ENCODE measurements around the gene DHX29.

The DHX29 gene

GRCh38 chr5:55307383-55308253, at the start of gene DHX29, which contains the start of gene MTREX:
Gene DHX29, minus strand, starts transcription at chr5:55307694. Its CDS starts 121 bp downstream, at chr5:55307573.
Gene MTREX, plus strand, starts transcription at chr5:55307989. Its CDS starts 25 bp downstream, at chr5:55308014.
- TF ChIP-seq, protein P1, sequence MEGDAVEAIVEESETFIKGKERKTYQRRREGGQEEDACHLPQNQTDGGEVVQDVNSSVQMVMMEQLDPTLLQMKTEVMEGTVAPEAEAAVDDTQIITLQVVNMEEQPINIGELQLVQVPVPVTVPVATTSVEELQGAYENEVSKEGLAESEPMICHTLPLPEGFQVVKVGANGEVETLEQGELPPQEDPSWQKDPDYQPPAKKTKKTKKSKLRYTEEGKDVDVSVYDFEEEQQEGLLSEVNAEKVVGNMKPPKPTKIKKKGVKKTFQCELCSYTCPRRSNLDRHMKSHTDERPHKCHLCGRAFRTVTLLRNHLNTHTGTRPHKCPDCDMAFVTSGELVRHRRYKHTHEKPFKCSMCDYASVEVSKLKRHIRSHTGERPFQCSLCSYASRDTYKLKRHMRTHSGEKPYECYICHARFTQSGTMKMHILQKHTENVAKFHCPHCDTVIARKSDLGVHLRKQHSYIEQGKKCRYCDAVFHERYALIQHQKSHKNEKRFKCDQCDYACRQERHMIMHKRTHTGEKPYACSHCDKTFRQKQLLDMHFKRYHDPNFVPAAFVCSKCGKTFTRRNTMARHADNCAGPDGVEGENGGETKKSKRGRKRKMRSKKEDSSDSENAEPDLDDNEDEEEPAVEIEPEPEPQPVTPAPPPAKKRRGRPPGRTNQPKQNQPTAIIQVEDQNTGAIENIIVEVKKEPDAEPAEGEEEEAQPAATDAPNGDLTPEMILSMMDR (IDR thresholded peaks at IDR 0.05; ENCODE audit: borderline replicate concordance, insufficient read depth, low read depth, low read length): no peak
- peak within 1 kb of the TSS; percentile 79 for H3K4me3 ChIP-seq (ENCODE audit: low read depth, low read length)

DNA sequence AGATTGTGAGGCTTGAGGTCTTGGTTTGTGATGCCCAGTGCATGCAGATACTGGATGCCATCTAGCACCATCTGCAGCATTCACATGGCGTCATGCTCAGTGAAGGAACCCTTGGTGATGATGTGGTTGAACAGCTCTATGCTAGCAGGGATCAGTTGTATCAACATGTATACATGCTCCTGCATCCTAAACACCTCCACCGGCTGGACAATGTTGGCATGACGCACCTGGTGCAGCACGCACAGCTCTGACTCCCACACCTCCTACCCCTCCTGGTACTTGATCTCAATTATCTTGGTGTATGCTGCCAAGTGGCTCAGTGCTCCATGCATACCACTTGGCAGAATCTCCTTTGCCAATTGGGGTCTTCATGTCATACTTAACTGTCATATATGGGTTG, 49.4 kb upstream of the DHX29 start:
- H3K4me3 ChIP-seq (ENCODE audit: low read depth, low read length): no peak overlapping the region
- TF ChIP-seq, protein P1 (IDR thresholded peaks at IDR 0.05; ENCODE audit: borderline replicate concordance, insufficient read depth, low read depth, low read length): no peak

- no peak overlapping the region for H3K4me3 ChIP-seq (ENCODE audit: low read depth, low read length)
- TF ChIP-seq, protein P1 (IDR thresholded peaks at IDR 0.05; ENCODE audit: borderline replicate concordance, insufficient read depth, low read depth, low read length): no peak
These were observed 43.3 kb upstream of the DHX29 start for GRCh38 chr5:55350754-55351153.

GRCh38 chr5:55347786-55348185, 40.3 kb upstream of the DHX29 start:
- H3K4me3 ChIP-seq (ENCODE audit: low read depth, low read length): no peak overlapping the region

GRCh38 chr5:55345327-55345726, 37.8 kb upstream of the DHX29 start:
- TF ChIP-seq, protein P1 (IDR thresholded peaks at IDR 0.05; ENCODE audit: borderline replicate concordance, insufficient read depth, low read depth, low read length): no peak
- no peak overlapping the region for H3K4me3 ChIP-seq (ENCODE audit: low read depth, low read length)

More at GRCh38 chr5:55347786-55348185, 40.3 kb upstream of the DHX29 start:
- TF ChIP-seq, protein P1 (IDR thresholded peaks at IDR 0.05; ENCODE audit: borderline replicate concordance, insufficient read depth, low read depth, low read length): no peak

- TF ChIP-seq, protein P1 (IDR thresholded peaks at IDR 0.05; ENCODE audit: borderline replicate concordance, insufficient read depth, low read depth, low read length): peak; percentile 64; the same call in 1 of the 2 replicates
- H3K4me3 ChIP-seq (ENCODE audit: low read depth, low read length): no peak overlapping the region
These were observed 37.0 kb upstream of the DHX29 start for GRCh38 chr5:55344392-55344992.
